ENCODE measurements around the gene BCL2. TPM values are rescaled to one million over a fixed set of nuclear protein-coding genes. Genes with fewer than 3 reads are reported as not detected.

The BCL2 gene
- 4.2 and 4.9 TPM in 2 replicates for total RNA-seq (ENCODE audit: low replicate concordance)

- TF ChIP-seq EZH2phosphoT487 (IDR thresholded peaks at IDR 0.05), result no peak
- TF ChIP-seq CTCF (IDR thresholded peaks at IDR 0.05), result no peak
- TF ChIP-seq EZH2 (IDR thresholded peaks at IDR 0.05), result no peak
- H3K27me3 Mint-ChIP-seq (ENCODE audit: insufficient read depth, low read depth), result peaks cover 13% of the 10 kb centered on the region
- H3K4me1 Mint-ChIP-seq, result peaks cover 37% of the 10 kb centered on the region
- peak within 1 kb of the TSS; percentile 81 for H3K4me2 ChIP-seq
- H3K9me3 ChIP-seq (ENCODE audit: low read depth), result no peaks in the 10 kb centered on the region
- H4K20me1 ChIP-seq (ENCODE audit: low read depth), result peaks cover 8% of the 10 kb centered on the region
- H3K27me3 ChIP-seq, result peaks cover 63% of the 10 kb centered on the region
- H2AFZ ChIP-seq (replicated peaks), result peak within 1 kb of the TSS; percentile 62
- no peak within 1 kb of the TSS for H3K9ac ChIP-seq
- H3K36me3 ChIP-seq, result no peaks in the 10 kb centered on the region
- H3F3A ChIP-seq (ENCODE audit: low read depth), result peaks cover 32% of the 10 kb centered on the region
- peaks cover 12% of the 10 kb centered on the region for H3K4me1 ChIP-seq
- H3K4me3 ChIP-seq, result peak within 1 kb of the TSS; percentile 61
- H3K9me3 Mint-ChIP-seq, result no peaks in the 10 kb centered on the region
- H3K27ac ChIP-seq, result no peak within 1 kb of the TSS
- H3K36me3 Mint-ChIP-seq, result peaks cover 5% of the 10 kb centered on the region
- peak; percentile 87 for DNase-seq (ENCODE audit: low spot score)
- peak within 1 kb of the TSS; percentile 94 for H3K27ac Mint-ChIP-seq
- peak within 1 kb of the TSS; percentile 95 for H3K4me3 Mint-ChIP-seq
- H3K79me2 ChIP-seq (ENCODE audit: low read depth), result no peaks in the 10 kb centered on the region
These were observed at the start of gene BCL2 for GRCh38 chr18:63319383-63320122. TSS of gene BCL2 (minus strand) at chr18:63319769.

- Histone ChIP-seq H3K9me3 (ENCODE audit: low read depth) (no peaks in the 10 kb centered on the region), H3K4me2 (peak overlapping the region; percentile 86), H3K27ac (no peak overlapping the region), H4K20me1 (ENCODE audit: low read depth) (peaks cover 17% of the 10 kb centered on the region), H3K4me3 (peak overlapping the region; percentile 93), H3K27me3 (no peaks in the 10 kb centered on the region), H3K9ac (no peak overlapping the region), H3F3A (ENCODE audit: low read depth) (peaks cover 20% of the 10 kb centered on the region), H3K4me1 (peaks cover 10% of the 10 kb centered on the region), H2AFZ (replicated peaks) (no peak overlapping the region), H3K36me3 (no peaks in the 10 kb centered on the region), H3K79me2 (ENCODE audit: low read depth) (peaks cover 33% of the 10 kb centered on the region)
- TF ChIP-seq EZH2phosphoT487 (IDR thresholded peaks at IDR 0.05), result no peak
- TF ChIP-seq EZH2 (IDR thresholded peaks at IDR 0.05), result no peak
- no peak for TF ChIP-seq CTCF (IDR thresholded peaks at IDR 0.05)
- Mint-ChIP-seq H3K4me3 (peak overlapping the region; percentile 83), H3K9me3 (peaks cover 7% of the 10 kb centered on the region), H3K27ac (no peak overlapping the region), H3K27me3 (ENCODE audit: insufficient read depth, low read depth) (peaks cover 5% of the 10 kb centered on the region), H3K4me1 (peaks cover 15% of the 10 kb centered on the region), H3K36me3 (peaks cover 12% of the 10 kb centered on the region)
- DNase-seq (ENCODE audit: low spot score), result no peak
These were observed 49.0 kb upstream of the BCL2 start for GRCh38 chr18:63368611-63369010.

GRCh38 chr18:63367053-63367953 lies 47.7 kb upstream of the BCL2 start, which contains the start of gene KDSR:
TSS of gene KDSR (minus strand) at chr18:63367206. CDS start at chr18:63367118, 88 bp downstream.
- Mint-ChIP-seq H3K27me3 (ENCODE audit: insufficient read depth, low read depth) (peaks cover 2% of the 10 kb centered on the region), H3K4me3 (peak within 1 kb of the TSS; percentile 95), H3K27ac (peak within 1 kb of the TSS; percentile 92), H3K9me3 (peaks cover 6% of the 10 kb centered on the region), H3K4me1 (peaks cover 15% of the 10 kb centered on the region), H3K36me3 (peaks cover 12% of the 10 kb centered on the region)
- Histone ChIP-seq H4K20me1 (ENCODE audit: low read depth) (peaks cover 17% of the 10 kb centered on the region), H3K4me2 (peak within 1 kb of the TSS; percentile 86), H3F3A (ENCODE audit: low read depth) (peaks cover 20% of the 10 kb centered on the region), H3K4me1 (peaks cover 10% of the 10 kb centered on the region), H3K36me3 (no peaks in the 10 kb centered on the region), H3K4me3 (peak within 1 kb of the TSS; percentile 93), H3K27ac (peak within 1 kb of the TSS; percentile 94), H3K79me2 (ENCODE audit: low read depth) (peaks cover 39% of the 10 kb centered on the region), H3K9ac (peak within 1 kb of the TSS; percentile 69), H3K9me3 (ENCODE audit: low read depth) (no peaks in the 10 kb centered on the region), H3K27me3 (no peaks in the 10 kb centered on the region), H2AFZ (replicated peaks) (peak within 1 kb of the TSS; percentile 80)
- peak; percentile 97 for DNase-seq (ENCODE audit: low spot score)
- no peak for TF ChIP-seq EZH2 (IDR thresholded peaks at IDR 0.05)
- no peak for TF ChIP-seq EZH2phosphoT487 (IDR thresholded peaks at IDR 0.05)
- TF ChIP-seq CTCF (IDR thresholded peaks at IDR 0.05), result no peak
